ENCODE results near the gene SLC30A2.

The SLC30A2 gene

GRCh38 chr1:26038904-26039303 lies 7.0 kb downstream of the SLC30A2 start:
- DNase-seq, result no peak

GRCh38 chr1:26038477-26038876 lies 7.4 kb downstream of the SLC30A2 start:
- no peak for DNase-seq

GRCh38 chr1:26037904-26038303 lies 8.0 kb downstream of the SLC30A2 start:
- DNase-seq, result no peak

- DNase-seq, result no peak
Measured at GRCh38 chr1:26036756-26037281, 9.1 kb downstream of the SLC30A2 start.

GRCh38 chr1:26035959-26036755 lies 9.8 kb downstream of the SLC30A2 start:
- DNase-seq, result peak; percentile 64

GRCh38 chr1:26035203-26035958 lies 10.5 kb downstream of the SLC30A2 start:
- DNase-seq, result peak; percentile 90

- DNase-seq, result no peak
Measured at GRCh38 chr1:26034504-26035202, 11.3 kb downstream of the SLC30A2 start.

GRCh38 chr1:26032656-26033357 lies 13.1 kb downstream of the SLC30A2 start:
- no peak for DNase-seq

GRCh38 chr1:26031611-26032220 lies 14.2 kb downstream of the SLC30A2 start:
- DNase-seq, result no peak

- DNase-seq, result no peak
Measured at GRCh38 chr1:26031196-26031595, 14.7 kb downstream of the SLC30A2 start.

GRCh38 chr1:26029864-26030481 lies 15.9 kb downstream of the SLC30A2 start:
- DNase-seq, result no peak

GRCh38 chr1:26029054-26029863 lies 16.7 kb downstream of the SLC30A2 start:
- no peak for DNase-seq

GRCh38 chr1:26028490-26028980 lies 17.4 kb downstream of the SLC30A2 start:
- DNase-seq, result no peak

- DNase-seq, result no peak
Measured at GRCh38 chr1:26027716-26028489, 18.0 kb downstream of the SLC30A2 start.

- no peak for DNase-seq
Measured at GRCh38 chr1:26025517-26025916, 20.4 kb downstream of the SLC30A2 start.

- DNase-seq, result no peak
Measured at GRCh38 chr1:26025060-26025459, 20.9 kb downstream of the SLC30A2 start.

GRCh38 chr1:26023826-26024225 lies 22.1 kb downstream of the SLC30A2 start:
- no peak for DNase-seq

GRCh38 chr1:26023009-26023408 lies 22.9 kb downstream of the SLC30A2 start:
- DNase-seq, result no peak

- DNase-seq, result no peak
Measured at GRCh38 chr1:26022404-26022779, 23.5 kb downstream of the SLC30A2 start.

All from effector CD8-positive, alpha-beta T cell (primary cell).